Stimulated activated CD4-positive, alpha-beta T cell treated with anti-CD3 and anti-CD28 coated beads, TNF-alpha, amount 100 ng/mL, for 48 hours (primary cell): ENCODE data around the gene SHLD2.
"Not testable (repeated sequence)": the region's sequence is repeated elsewhere in the genome, so short reads cannot be mapped to it uniquely, and the experiment has no call there.

ENCODE experiments used
- DNase-seq, 3 donors: peaks; one replicate each; pipeline ENCODE4 v3.0.0-alpha.2; 2020; ENCODE audit warnings: low read depth in 3 of 3

Gene SHLD2

DNA sequence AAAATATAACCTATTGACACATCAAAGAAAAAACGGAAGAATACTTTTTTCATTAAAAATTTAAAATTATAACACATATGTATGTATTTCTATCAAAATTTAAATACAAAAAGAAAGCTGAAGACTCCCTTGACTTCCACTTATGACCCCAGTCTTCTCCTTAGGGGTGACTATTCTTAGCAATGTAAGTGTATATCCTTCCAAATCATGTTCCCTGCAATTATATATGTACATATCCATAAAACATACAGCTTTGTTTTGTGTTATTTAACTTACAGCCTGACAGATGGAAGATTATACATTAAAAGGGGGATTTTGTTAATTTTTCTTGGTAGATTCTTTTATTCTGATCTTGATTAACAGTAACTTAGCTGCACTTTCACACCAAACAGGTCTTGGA is 9.5 kb upstream of the SHLD2 start:
- no peak for DNase-seq

- DNase-seq = no peak
Observed at GRCh38 chr10:87089746-87090145, 5.3 kb upstream of the SHLD2 start.

GRCh38 chr10:87090779-87091178 is 4.2 kb upstream of the SHLD2 start:
- DNase-seq = no peak

GRCh38 chr10:87092376-87092860 is 2.6 kb upstream of the SHLD2 start:
- no peak for DNase-seq

DNA sequence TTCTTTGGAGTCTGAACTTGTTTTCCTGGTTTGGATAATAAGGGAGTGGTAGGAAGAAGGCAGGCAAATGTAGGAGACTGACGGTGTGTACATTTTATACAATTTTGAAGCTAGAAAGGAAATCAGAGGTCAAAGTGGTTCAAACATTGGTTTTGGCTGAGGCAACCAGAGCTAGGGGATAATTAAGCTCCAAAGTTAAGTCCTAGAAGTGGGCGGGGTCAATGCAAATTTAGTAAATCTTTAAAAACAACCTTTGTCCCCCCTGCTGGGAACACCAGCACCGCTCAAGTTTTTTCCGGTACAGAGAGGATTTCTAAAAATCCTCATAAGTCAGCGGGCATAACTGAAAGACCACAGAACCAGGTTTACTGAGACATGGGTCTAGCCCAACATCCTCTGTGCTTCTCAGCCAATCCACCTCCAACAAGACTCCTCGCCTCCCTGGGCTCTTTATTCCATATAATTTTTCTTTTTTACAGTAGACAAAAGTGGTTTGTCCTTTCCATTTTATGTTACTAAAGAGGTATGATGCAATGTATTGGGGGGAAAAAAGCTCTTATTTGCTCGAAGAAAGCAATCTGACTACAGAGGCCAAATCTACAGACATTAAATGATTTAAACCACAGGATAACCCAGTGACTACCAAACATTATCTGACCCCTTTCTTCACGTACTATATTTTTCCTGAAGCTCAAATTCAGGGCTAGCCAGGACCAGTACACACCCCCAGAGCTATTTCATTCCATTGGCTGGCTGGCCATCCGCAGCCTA is 2.0 kb upstream of the SHLD2 start:
- peak in 1 of 3 donors; percentile 7 for DNase-seq

GRCh38 chr10:87093632-87094372 is 1.2 kb upstream of the SHLD2 start:
- peak; percentile 53 to 72 (median 71) for DNase-seq

DNA sequence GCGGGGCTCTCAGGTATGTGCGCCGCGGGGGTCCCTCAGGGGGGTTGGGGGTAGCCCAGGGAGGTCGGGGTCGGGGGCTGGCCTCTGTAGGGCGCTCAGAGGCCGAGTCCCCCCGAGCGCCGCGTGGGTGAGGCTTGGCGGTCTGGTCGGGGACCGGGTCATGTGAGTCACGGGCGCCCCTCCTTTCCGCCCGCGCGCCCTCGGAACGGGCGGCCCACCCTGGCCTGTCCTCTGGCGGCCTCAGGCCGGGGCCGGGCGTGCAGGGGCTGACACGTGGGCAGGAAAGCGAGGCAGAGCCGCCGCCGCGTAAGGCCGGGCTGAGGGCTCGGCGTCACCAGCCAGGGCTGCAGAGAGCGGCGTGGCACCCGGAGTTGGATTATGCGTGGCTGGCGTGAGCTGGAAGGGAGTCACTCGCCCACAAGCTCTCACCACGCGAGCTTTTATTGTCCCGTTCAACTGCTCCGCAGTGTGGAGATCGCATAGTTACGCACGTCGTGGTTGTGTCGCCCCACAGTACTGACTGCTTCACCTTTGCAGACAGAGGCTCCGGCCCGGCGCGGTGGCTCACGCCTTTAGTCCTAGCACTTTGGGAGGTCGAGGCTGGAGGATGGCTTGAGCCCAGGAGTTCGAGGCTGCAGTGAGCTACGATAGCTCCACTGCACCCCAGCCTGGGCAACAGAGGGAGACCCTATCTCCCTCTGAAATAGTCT is 385 bp downstream of the SHLD2 start:
- DNase-seq = peak; percentile 46 to 61 (median 61)

DNA sequence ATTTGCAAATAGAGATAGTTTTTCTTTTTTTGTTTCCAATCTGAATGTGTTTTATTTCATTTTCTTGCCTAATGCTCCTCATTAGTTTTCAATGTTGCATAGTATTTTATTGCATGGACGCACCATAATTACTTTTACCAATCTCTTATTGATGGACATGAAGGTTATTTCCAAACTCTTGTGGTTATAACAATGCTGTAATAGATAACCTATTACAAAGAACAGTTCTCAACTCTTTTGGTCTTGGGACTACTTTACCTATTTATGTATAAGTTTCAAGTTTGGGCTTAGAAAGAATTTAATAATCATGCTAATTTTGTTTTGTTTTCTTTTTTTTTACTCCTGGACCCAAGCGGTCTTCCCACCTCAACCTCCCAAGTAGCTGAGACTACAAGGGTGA is 7.0 kb downstream of the SHLD2 start:
- DNase-seq = no peak

GRCh38 chr10:87104727-87105126 is 9.7 kb downstream of the SHLD2 start:
- DNase-seq = not testable (repeated sequence)

- no peak for DNase-seq
Observed at GRCh38 chr10:87105446-87106124, 10.6 kb downstream of the SHLD2 start.

DNA sequence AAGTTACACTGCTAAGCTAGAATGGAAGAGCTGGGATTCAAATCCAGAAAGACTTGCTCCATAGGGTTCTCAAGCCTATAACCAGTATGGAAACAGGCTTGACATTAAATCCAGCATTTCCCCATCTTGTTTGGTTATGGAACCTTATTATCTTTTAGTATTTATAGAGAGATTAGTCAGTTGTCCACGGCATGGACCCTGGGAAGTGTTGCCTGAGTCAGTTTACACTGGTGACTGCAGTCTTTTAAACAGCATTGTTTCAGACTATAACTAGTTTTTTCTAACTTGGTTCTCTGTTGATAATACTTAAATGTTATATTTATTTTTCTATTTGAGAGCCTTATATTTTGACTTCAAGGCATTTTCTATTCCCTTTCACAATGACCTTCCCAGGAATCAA is 23.1 kb downstream of the SHLD2 start:
- DNase-seq = not testable (repeated sequence)

- not testable (repeated sequence) for DNase-seq
Observed at GRCh38 chr10:87119029-87119428, 24.0 kb downstream of the SHLD2 start.

GRCh38 chr10:87123351-87123750 is 28.3 kb downstream of the SHLD2 start:
- not testable (repeated sequence) for DNase-seq

- DNase-seq = not testable (repeated sequence)
Observed at GRCh38 chr10:87127048-87127447, 32.0 kb downstream of the SHLD2 start.

GRCh38 chr10:87127607-87128156 is 32.7 kb downstream of the SHLD2 start:
- DNase-seq = not testable (repeated sequence)

DNA sequence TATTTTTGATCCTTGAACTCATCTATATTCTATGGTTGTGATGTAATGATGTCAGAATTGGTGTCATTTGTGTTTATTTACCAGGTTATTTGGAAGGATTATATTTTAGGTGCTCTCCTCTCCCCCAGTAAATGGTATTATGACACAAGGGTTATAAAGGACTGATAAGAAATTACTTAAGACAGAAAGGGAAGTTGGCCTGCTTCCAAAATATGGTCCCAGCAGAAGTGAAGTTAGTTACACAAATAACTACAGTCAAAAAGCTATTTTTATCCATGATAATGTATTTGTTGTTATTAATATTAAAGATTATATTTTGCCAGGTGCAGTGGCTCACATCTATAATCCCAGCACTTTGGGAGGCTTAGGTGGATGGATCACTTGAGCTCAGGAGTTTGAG is 37.2 kb downstream of the SHLD2 start:
- not testable (repeated sequence) for DNase-seq

DNA sequence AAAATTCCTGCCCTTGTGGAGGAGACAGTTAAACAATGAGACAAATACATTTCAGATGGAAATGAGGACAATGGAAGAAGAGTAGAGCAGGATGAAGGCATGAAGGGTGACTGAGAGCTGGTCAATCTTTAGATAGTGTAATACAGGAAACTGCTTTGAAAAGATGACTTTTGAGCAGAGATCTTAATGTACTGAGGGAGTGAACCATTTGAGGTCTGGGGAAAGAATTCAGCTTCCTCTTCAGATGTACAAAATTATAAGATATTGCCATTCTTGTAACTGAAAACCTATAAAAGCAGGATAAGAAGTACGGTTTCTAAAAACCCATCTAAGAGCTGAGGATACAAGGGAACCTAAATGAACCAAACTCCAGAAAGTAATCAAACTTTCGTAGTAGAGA is 38.9 kb downstream of the SHLD2 start:
- not testable (repeated sequence) for DNase-seq

DNA sequence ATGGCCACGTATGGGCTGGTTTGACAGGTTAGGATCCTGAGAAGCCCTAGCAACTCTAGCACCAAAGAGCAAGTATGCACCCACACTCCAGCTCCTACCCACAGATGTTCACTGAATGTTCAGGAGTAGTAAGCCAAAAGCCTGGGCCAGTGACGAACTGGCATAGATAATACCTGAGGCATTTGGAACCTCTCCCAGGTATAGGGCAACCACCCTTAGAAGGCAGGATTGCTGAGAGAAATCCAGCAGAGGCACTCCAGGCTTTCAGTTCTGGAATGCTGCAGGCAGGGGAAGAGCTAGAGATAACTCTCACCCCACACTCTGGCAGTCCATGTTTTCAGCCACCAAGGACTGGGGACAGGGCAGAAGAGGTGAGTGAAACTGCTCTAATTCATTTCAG is 39.4 kb downstream of the SHLD2 start:
- DNase-seq = not testable (repeated sequence)

- not testable (repeated sequence) for DNase-seq
Observed at GRCh38 chr10:87137478-87137877, 42.5 kb downstream of the SHLD2 start.

DNA sequence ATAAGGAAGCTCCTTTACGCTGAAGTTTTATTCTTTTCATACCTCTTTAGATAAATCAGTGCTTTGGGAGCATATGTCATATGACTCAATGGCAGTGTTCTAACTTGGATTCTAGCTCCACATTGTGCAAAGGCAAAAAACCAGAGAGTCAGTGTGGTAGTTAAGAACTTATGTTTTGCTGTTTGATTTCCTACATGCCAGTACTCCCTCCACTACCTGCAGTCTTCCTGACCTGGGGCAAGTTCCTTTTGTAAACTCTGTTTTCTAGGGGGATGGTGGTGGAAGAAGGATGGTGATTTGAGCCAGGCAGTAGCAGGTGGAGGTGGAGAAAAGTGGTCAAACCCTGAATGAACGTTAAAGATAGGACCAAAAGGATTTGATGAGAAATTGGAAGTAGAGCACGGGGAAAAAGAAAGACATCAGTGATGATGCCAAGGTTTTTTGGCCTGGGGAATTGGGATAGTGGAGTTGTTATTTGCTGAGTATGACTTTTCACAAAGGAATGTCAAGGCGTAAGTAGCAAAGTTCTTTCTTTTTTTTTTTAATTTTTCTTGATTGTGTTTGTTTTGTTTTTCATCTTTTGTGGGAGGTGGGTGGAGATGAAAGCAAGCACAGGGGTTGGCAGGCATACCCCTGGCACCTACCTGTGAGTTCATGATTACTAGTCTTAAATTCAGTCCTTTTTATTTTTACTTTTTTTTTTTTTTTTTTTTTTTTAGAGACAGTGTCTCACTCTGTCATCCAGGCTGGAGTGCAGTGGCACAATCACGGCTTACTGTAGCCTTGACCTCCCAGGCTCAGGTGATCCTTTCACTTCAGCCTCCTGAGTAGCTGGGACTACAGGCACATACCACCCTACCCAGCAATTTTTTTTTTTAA is 47.5 kb downstream of the SHLD2 start:
- DNase-seq = not testable (repeated sequence)

- DNase-seq = not testable (repeated sequence)
Observed at GRCh38 chr10:87143109-87143418, 48.1 kb downstream of the SHLD2 start.
